22Rv1 (cell line): ENCODE data around the gene PGP.

Source experiments
- CTCF ChIP-seq: fragments of 450-650 bp; IDR thresholded peaks from 2 replicates; pipeline ENCODE4 v1.5.1; 2017; ENCODE audit warnings: mild to moderate bottlenecking
- ZFX ChIP-seq: fragments of 450-650 bp; IDR thresholded peaks from 2 replicates; pipeline ENCODE4 v1.6.1; 2017; ENCODE audit warnings: antibody characterized with exemption, borderline replicate concordance

- TF ChIP-seq CTCF = no peak
- no peak for TF ChIP-seq ZFX
Measured at GRCh38 chr16:2191446-2191706, 23.3 kb downstream of the PGP start.
